K562 (cell line): ENCODE data around the gene OR51T1. TPM values are rescaled to one million over a fixed set of nuclear protein-coding genes. Genes with fewer than 3 reads are reported as not detected.

ENCODE experiments used
- ATAC-seq: fragments of 200-7000 bp; cut with Tn5 transposase; 3 replicates; pipeline ENCODE4 v1.9.1; 2020; ENCODE audit warnings: moderate library complexity
- BruUV-seq: library from RNA; stranded (reverse); fragments of 400-500 nt; replicated peaks from 2 replicates; lab custom pipeline; 2021; lab: Mats Ljungman, UMichigan
- CTCF ChIA-PET: fragments of 300-600 bp; formaldehyde crosslinking; extraction: SDS; loops from one replicate; lab custom pipeline; 2021; ENCODE audit warnings: low intra/inter-chr PET ratio; lab: Yijun Ruan, JAX
- POLR2A ChIA-PET: fragments of 300-600, 350-650 bp; sonication (Branson Sonifier 250); formaldehyde crosslinking; extraction: SDS; loops from one replicate; lab custom pipeline; 2021; ENCODE audit warnings: antibody characterized with exemption, inconsistent platforms; lab: Yijun Ruan, JAX
- DNase-seq, 4 experiments: peaks; one replicate each; pipeline versions ENCODE4 v3.0.0 to v3.0.0-alpha.2; 2011 to 2018; ENCODE audit warnings: low spot score in 3 of 4, mixed read lengths in 3 of 4; ENCODE audit errors: extremely low read depth in 1 of 4
- FAIRE-seq: peaks from 2 replicates; lab custom pipeline; 2011; peaks lifted over from hg19 to GRCh38; lab: Jason Lieb, UNC
- H2AFZ ChIP-seq: 2 replicates; pipeline ENCODE4 v1.6.0; 2011; ENCODE audit warnings: low read depth, low read length, control low read depth, inconsistent platforms
- H3K27ac ChIP-seq: fragments of 200-600 bp; 3 replicates; pipeline ENCODE4 v1.8.0; 2011; ENCODE audit warnings: low read depth, mild to moderate bottlenecking, control low read depth, inconsistent platforms, low read length, moderate library complexity, mixed read lengths; ENCODE audit errors: extremely low read depth
- H3K27me3 ChIP-seq, 2 experiments: fragments of 300-600 bp in 1 of 2; 2 replicates in 1 of 2; 3 replicates in 1 of 2; pipeline versions ENCODE4 v1.6.0 to v1.8.0; 2011; ENCODE audit warnings: inconsistent platforms in 2 of 2, low read length in 2 of 2, mild to moderate bottlenecking in 1 of 2, mixed read lengths in 1 of 2, moderate library complexity in 1 of 2; ENCODE audit not compliant: control insufficient read depth in 2 of 2, insufficient read depth in 2 of 2
- H3K36me3 ChIP-seq: fragments of 300-600 bp; 3 replicates; pipeline ENCODE4 v1.8.0; 2011; ENCODE audit warnings: mild to moderate bottlenecking, low read length, inconsistent platforms; ENCODE audit not compliant: control insufficient read depth, insufficient read depth
- H3K4me1 ChIP-seq, 2 experiments: fragments of 200-600 bp in 1 of 2; replicated peaks in 1 of 2; 2 replicates in 1 of 2; 3 replicates in 1 of 2; pipeline versions ENCODE4 v1.5.1 to v1.8.0; 2011; ENCODE audit warnings: inconsistent platforms in 2 of 2, low read length in 2 of 2, mild to moderate bottlenecking in 1 of 2, mixed read lengths in 1 of 2, moderate library complexity in 1 of 2; ENCODE audit not compliant: control insufficient read depth in 2 of 2, insufficient read depth in 2 of 2
- H3K4me2 ChIP-seq: 2 replicates; pipeline ENCODE4 v1.6.1; 2011; ENCODE audit warnings: low read length, control low read depth, inconsistent platforms, mixed read lengths; ENCODE audit not compliant: insufficient read depth
- H3K4me3 ChIP-seq: fragments of 200-600 bp; sonication (generic), shearing (Covaris generic); 2 replicates; pipeline ENCODE4 v1.5.1; 2016; ENCODE audit warnings: control low read depth, inconsistent platforms
- H3K79me2 ChIP-seq: fragments of 200-600 bp; 3 replicates; pipeline ENCODE4 v1.8.0; 2011; ENCODE audit warnings: low read length, inconsistent platforms; ENCODE audit not compliant: control insufficient read depth, insufficient read depth
- H3K9ac ChIP-seq, 2 experiments: 2 replicates each; pipeline versions ENCODE4 v1.6.0 to v1.6.1; 2011; ENCODE audit warnings: low read depth in 2 of 2, low read length in 2 of 2, control low read depth in 1 of 2, inconsistent platforms in 1 of 2, mild to moderate bottlenecking in 1 of 2, mixed read lengths in 1 of 2; ENCODE audit not compliant: insufficient read depth in 1 of 2
- H3K9me1 ChIP-seq: one replicate; pipeline ENCODE4 v1.6.0; 2011; ENCODE audit warnings: inconsistent platforms, mild to moderate bottlenecking, low read length, moderate library complexity; ENCODE audit not compliant: control insufficient read depth, insufficient read depth
- H3K9me3 ChIP-seq: replicated peaks from 2 replicates; pipeline ENCODE4 v1.5.1; 2011; ENCODE audit warnings: low read depth, low read length, inconsistent platforms; ENCODE audit not compliant: control insufficient read depth, insufficient read depth
- H4K20me1 ChIP-seq: replicated peaks from 2 replicates; pipeline ENCODE4 v1.6.1; 2011; ENCODE audit warnings: low read length, inconsistent platforms, mixed read lengths; ENCODE audit not compliant: control insufficient read depth, insufficient read depth
- CUX1 ChIP-seq: fragments of 200-800 bp; sonication (Bioruptor generic); IDR thresholded peaks from 2 replicates; pipeline ENCODE4 v1.6.1; 2016; ENCODE audit warnings: missing genetic modification characterization, missing compliant biosample characterization
- EHMT2 ChIP-seq: fragments of 450-650 bp; IDR thresholded peaks from 2 replicates; pipeline ENCODE4 v1.6.1; 2018; ENCODE audit warnings: antibody characterized with exemption
- HOXB6 ChIP-seq: fragments of 250-450 bp; sonication (Bioruptor Pico); IDR thresholded peaks from 2 replicates; pipeline ENCODE4 v1.5.1; 2022; ENCODE audit warnings: mild to moderate bottlenecking, borderline replicate concordance
- JUND ChIP-seq, 2 experiments: IDR thresholded peaks; 2 replicates in 1 of 2; 3 replicates in 1 of 2; pipeline ENCODE4 v1.6.1; 2011; ENCODE audit warnings: borderline replicate concordance in 2 of 2, low read depth in 2 of 2, low read length in 2 of 2, improper control_type of control experiment in 1 of 2, missing biosample characterization in 1 of 2, missing genetic modification characterization in 1 of 2, missing genetic modification reagents in 1 of 2
- NCOA1 ChIP-seq: fragments of 450-650 bp; IDR thresholded peaks from 2 replicates; pipeline ENCODE4 v1.6.1; 2016; ENCODE audit warnings: low read depth
- NR2F6 ChIP-seq: fragments of 450-650 bp; formaldehyde crosslinking; IDR thresholded peaks from 2 replicates; pipeline ENCODE4 v1.4.0; 2020; ENCODE audit warnings: mild to moderate bottlenecking
- SMAD4 ChIP-seq: fragments of 250-450 bp; sonication (Bioruptor Pico); conservative IDR thresholded peaks from 2 replicates; pipeline ENCODE4 v1.8.0; 2021; ENCODE audit warnings: inconsistent platforms, mild to moderate bottlenecking, moderate library complexity
- SP1 ChIP-seq: sonication (generic); formaldehyde crosslinking; IDR thresholded peaks from 2 replicates; pipeline ENCODE4 v1.8.1; 2022; ENCODE audit warnings: mild to moderate bottlenecking, missing genetic modification reagents
- SRSF3 ChIP-seq: fragments of 200-400 bp; formaldehyde crosslinking; IDR thresholded peaks from 2 replicates; pipeline ENCODE4 v1.6.1; 2016; ENCODE audit warnings: mild to moderate bottlenecking, low read length, moderate library complexity; ENCODE audit not compliant: insufficient read depth
- STAT5A ChIP-seq: IDR thresholded peaks from 2 replicates; pipeline ENCODE4 v1.6.1; 2012; ENCODE audit warnings: low read length, inconsistent platforms, borderline replicate concordance
- ZEB2 ChIP-seq: fragments of 450-650 bp; IDR thresholded peaks from 2 replicates; pipeline ENCODE4 v1.6.1; 2016
- ZNF165 ChIP-seq: fragments of 250-450 bp; sonication (Bioruptor Pico); IDR thresholded peaks from 2 replicates; pipeline ENCODE4 v1.4.0; 2020; ENCODE audit warnings: borderline replicate concordance
- in situ Hi-C: fragments of 300-500 bp; cut with MboI; formaldehyde crosslinking; loops from 4 replicates; pipeline ENCODE4 v1.15.0; 2018; ENCODE audit warnings: inconsistent platforms, mixed read lengths
- intact Hi-C: fragments of 100-400 bp; cut with micrococcal nuclease; formaldehyde crosslinking; loops from 2 replicates; pipeline ENCODE4 v1.14.2; 2022
- polyA plus RNA-seq, 8 experiments: library from polyadenylated mRNA; depleted of rRNA in 4 of 8; stranded (reverse) in 5 of 8; unstranded in 3 of 8; fragments of >200 nt; fragmentation: Nextera tagmentation in 2 of 8; fragmentation: Illumina TruSeq in 1 of 8; extraction: Ambion mirVana in 2 of 8; extraction: Trizol in 1 of 8; gene quantifications; 2 replicates each; pipeline versions ENCODE4 v1.2.1 to v1.2.3, GENCODE V29; 2011 to 2014; ENCODE audit warnings: inconsistent platforms in 1 of 8, missing spikeins in 1 of 8
- total RNA-seq, 7 experiments: library from RNA; depleted of rRNA in 6 of 7; stranded (reverse); fragments of >200 nt in 6 of 7; fragmentation: Illumina TruSeq in 2 of 7; extraction: Trizol in 2 of 7; gene quantifications; 2 replicates each; pipeline versions ENCODE4 v1.2.1 to v1.2.3, GENCODE V29; 2011 to 2021; ENCODE audit warnings: low replicate concordance in 1 of 7
- TF ChIP-seq, protein P1 (sequence below): sonication (generic); formaldehyde crosslinking; IDR thresholded peaks from 2 replicates; pipeline ENCODE4 v1.8.1; 2023; ENCODE audit warnings: mild to moderate bottlenecking, missing genetic modification reagents
- TF ChIP-seq, protein P2 (sequence below): sonication (generic); formaldehyde crosslinking; IDR thresholded peaks from 2 replicates; pipeline ENCODE4 v1.8.0; 2022; ENCODE audit warnings: mild to moderate bottlenecking, missing genetic modification reagents

The OR51T1 gene
- total and polyA plus RNA-seq, 9 of the 15 experiments (the other 6 are each of a cell fraction or from before 2014, with no cell fraction given) = not detected

GRCh38 chr11:4916581-4916980 lies 34.9 kb downstream of the OR51T1 start:
- Histone ChIP-seq H3K27me3 (peaks cover 4 to 12% of the 10 kb centered on the region in 2 experiments; a peak in 4 of 5 replicates), H3K79me2 (no peaks in the 10 kb centered on the region), H4K20me1 (no peaks in the 10 kb centered on the region), H2AFZ (no peak overlapping the region), H3K4me3 (no peak overlapping the region), H3K9me1 (no peaks in the 10 kb centered on the region), H3K27ac (no peak overlapping the region), H3K36me3 (no peaks in the 10 kb centered on the region), H3K4me2 (no peak overlapping the region), H3K9me3 (no peaks in the 10 kb centered on the region), H3K9ac (no peak overlapping the region), H3K4me1 (no peaks in the 10 kb centered on the region)
- ATAC-seq (no peak), FAIRE-seq (no peak), DNase-seq (no peak)
- ChIA-PET CTCF (no interaction called here), POLR2A (no interaction called here)
- BruUV-seq = no TSS peak
- intact Hi-C loops = no loop called here
- TF ChIP-seq STAT5A (no peak), CUX1 (no peak), ZNF165 (CRISPR knock-in tag) (no peak), ZEB2 (no peak), HOXB6 (CRISPR knock-in tag) (no peak), JUND (IDR thresholded peaks at IDR 0.05; ENCODE audit: borderline replicate concordance, low read depth, low read length) (no peak), JUND (tag; IDR thresholded peaks at IDR 0.05; ENCODE audit: borderline replicate concordance, low read depth, low read length) (no peak), SP1 (CRISPR knock-in tag) (no peak), NR2F6 (CRISPR knock-in tag) (no peak), SMAD4 (CRISPR knock-in tag) (no peak), NCOA1 (no peak), SRSF3 (no peak), EHMT2 (no peak)
- TF ChIP-seq, protein P1, sequence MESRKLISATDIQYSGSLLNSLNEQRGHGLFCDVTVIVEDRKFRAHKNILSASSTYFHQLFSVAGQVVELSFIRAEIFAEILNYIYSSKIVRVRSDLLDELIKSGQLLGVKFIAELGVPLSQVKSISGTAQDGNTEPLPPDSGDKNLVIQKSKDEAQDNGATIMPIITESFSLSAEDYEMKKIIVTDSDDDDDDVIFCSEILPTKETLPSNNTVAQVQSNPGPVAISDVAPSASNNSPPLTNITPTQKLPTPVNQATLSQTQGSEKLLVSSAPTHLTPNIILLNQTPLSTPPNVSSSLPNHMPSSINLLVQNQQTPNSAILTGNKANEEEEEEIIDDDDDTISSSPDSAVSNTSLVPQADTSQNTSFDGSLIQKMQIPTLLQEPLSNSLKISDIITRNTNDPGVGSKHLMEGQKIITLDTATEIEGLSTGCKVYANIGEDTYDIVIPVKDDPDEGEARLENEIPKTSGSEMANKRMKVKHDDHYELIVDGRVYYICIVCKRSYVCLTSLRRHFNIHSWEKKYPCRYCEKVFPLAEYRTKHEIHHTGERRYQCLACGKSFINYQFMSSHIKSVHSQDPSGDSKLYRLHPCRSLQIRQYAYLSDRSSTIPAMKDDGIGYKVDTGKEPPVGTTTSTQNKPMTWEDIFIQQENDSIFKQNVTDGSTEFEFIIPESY (CRISPR knock-in tag) = no peak
- TF ChIP-seq, protein P2, sequence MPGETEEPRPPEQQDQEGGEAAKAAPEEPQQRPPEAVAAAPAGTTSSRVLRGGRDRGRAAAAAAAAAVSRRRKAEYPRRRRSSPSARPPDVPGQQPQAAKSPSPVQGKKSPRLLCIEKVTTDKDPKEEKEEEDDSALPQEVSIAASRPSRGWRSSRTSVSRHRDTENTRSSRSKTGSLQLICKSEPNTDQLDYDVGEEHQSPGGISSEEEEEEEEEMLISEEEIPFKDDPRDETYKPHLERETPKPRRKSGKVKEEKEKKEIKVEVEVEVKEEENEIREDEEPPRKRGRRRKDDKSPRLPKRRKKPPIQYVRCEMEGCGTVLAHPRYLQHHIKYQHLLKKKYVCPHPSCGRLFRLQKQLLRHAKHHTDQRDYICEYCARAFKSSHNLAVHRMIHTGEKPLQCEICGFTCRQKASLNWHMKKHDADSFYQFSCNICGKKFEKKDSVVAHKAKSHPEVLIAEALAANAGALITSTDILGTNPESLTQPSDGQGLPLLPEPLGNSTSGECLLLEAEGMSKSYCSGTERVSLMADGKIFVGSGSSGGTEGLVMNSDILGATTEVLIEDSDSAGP = no peak
- TF ChIP-seq, all 486 proteins: peak for 0
- in situ Hi-C loops = no loop called here
